Duodenal mucosa (tissue), 2 donors: Measurements from ENCODE around the gene ELAVL3.
"Not testable (repeated sequence)": the region's sequence is repeated elsewhere in the genome, so short reads cannot be mapped to it uniquely, and the experiment has no call there.

Experiments
- H3K27ac ChIP-seq: one replicate; pipeline ENCODE4 v1.7.0; 2013; ENCODE audit warnings: low read depth, low read length
- H3K27me3 ChIP-seq, 2 donors: one replicate each; pipeline ENCODE4 v1.7.0; 2013; ENCODE audit warnings: low read length in 2 of 2, control low read depth in 1 of 2; ENCODE audit not compliant: insufficient read depth in 2 of 2, control insufficient read depth in 1 of 2
- H3K36me3 ChIP-seq, 2 donors: one replicate each; pipeline ENCODE4 v1.7.0; 2013; ENCODE audit warnings: low read length in 2 of 2, control low read depth in 1 of 2; ENCODE audit not compliant: insufficient read depth in 2 of 2, control insufficient read depth in 1 of 2
- H3K4me1 ChIP-seq, 2 donors: one replicate each; pipeline ENCODE4 v1.7.0; 2013; ENCODE audit warnings: low read length in 2 of 2, control low read depth in 1 of 2; ENCODE audit not compliant: insufficient read depth in 2 of 2, control insufficient read depth in 1 of 2
- H3K4me3 ChIP-seq, 2 donors: one replicate each; pipeline ENCODE4 v1.7.0; 2013; ENCODE audit warnings: low read length in 2 of 2, low read depth in 1 of 2
- H3K9ac ChIP-seq, 2 donors: one replicate each; pipeline ENCODE4 v1.7.0; 2013; ENCODE audit warnings: low read length in 2 of 2, low read depth in 1 of 2
- H3K9me3 ChIP-seq, 2 donors: one replicate each; pipeline ENCODE4 v1.7.0; 2013; ENCODE audit warnings: low read length in 2 of 2, control low read depth in 1 of 2; ENCODE audit not compliant: control insufficient read depth in 1 of 2

The ELAVL3 gene

DNA sequence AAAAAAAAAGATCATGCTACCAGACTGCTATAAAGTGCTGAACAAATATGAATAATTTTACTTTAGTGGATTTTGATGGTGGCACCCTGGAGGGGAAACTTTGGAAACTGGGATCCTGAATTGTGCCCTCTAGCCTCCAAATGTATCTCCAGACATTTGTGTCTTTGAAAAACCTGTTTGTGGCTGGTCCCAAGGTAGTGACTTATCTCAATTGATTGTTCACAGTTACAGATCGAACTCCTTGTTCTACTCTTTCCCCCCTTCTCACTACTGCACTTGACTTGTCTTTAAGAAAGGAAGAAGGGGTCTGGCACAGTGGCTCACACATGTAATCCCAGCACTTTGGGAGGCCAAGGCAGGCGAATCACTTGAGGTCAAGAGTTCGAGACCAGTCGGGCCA is 72.3 kb downstream of the ELAVL3 start:
- Histone ChIP-seq H3K4me1 (no peaks in the 10 kb centered on the region), H3K9me3 (no peaks in the 10 kb centered on the region), H3K36me3 (no peaks in the 10 kb centered on the region), H3K9ac (no peak overlapping the region), H3K27ac (no peak overlapping the region), H3K27me3 (peaks cover 0 to 3% of the 10 kb centered on the region in 2 donors), H3K4me3 (no peak overlapping the region)

DNA sequence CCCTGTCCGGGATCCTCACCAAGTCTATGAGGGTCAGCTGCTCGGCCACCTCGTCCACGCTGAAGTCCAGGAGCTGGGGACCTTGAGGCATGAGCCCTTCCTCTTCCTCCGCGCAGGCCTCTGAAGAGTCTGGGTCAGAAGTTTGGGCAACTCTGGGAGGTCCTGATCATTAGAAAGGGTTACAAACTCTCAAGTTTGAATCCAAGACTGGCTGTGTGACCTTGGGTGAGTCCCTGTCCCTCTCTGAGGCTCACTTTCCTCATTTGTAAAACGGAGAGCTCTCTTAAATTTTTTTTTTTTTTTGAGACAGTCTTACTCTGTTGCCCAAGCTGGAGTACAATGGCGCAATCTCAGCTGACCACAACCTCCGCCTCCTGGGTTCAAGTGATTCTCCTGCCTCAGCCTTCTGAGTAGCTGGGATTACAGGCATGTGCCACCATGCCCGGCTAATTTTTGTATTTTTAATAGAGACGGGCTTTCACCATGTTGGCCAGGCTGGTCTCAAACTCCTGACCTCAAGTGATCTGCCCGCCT is 74.1 kb downstream of the ELAVL3 start:
- not testable (repeated sequence) for H3K4me3 ChIP-seq, H3K27ac ChIP-seq, H3K4me1 ChIP-seq, H3K36me3 ChIP-seq, H3K9me3 ChIP-seq, H3K27me3 ChIP-seq, H3K9ac ChIP-seq

DNA sequence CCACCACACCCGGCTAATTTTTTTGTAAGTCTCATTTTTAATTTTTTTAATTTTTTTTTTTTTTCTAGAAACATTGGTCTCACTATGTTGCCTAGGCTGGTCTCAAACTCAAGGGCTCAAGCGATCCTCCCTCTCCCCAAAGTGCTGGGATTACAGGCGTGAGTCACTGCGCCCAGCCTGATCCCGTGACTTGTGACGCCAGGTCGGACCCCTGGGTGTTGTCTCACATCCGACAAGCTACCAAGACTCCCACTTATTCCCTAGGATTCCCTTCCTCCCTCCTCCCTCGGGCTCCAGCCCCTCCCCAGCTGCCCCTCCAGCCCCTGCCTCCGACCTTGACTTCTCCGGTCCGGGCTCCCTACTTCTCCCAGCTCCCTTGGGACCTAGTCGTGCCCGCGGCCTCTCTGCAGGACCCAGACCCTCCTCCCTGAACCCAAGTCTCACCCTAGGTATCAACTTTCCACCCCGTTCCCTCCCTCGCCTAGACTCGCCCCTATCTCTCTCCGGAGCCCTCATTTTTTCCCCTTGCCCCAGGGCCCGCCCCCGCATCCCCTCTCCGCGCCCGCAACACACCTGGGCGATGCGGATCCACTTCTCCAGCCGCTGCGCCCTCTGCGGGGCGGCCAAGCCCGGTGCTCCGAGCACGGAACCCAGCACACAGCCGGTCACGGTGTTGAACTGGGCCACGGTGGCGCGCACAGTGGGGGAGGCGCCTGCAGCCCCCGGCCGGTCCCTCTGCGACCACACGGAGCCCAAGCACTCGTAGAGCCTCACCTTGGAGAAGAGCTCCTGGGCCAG is 74.8 kb downstream of the ELAVL3 start:
- Histone ChIP-seq H3K27ac (no peak overlapping the region), H3K36me3 (no peaks in the 10 kb centered on the region), H3K27me3 (no peaks in the 10 kb centered on the region), H3K4me3 (no peak overlapping the region), H3K9ac (no peak overlapping the region), H3K9me3 (no peaks in the 10 kb centered on the region), H3K4me1 (no peaks in the 10 kb centered on the region)

DNA sequence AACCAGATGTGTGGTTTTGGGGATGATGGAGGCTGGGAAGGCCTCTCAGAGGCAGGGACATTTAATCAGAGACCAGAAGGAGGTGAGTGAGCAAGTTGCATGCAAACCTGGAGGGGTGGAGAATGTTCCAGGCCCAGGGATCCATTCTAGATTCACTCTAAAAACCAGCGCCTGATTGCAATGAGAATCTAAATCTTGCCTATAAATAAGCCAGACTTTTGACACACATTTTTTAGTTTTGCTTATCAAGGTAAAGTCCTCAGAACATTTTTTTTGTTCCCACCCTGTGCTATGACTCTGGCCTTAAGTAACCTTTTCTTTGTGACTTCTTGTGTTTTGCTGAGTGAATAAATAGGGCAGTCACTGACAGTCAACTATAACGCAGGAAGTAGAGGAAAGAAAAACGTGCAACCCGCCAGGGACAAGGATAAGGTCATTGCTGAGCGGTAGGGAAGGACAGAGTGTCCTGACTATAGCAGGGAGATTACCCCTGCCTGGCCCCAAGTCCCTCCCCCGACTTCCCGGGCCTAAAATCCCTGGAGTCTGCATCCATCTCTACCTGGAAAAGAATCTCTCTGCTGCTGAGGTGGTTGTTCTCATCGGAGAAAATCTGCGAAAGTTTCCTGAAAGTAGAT is 76.1 kb downstream of the ELAVL3 start:
- Histone ChIP-seq H3K9ac (no peak overlapping the region), H3K4me1 (no peaks in the 10 kb centered on the region), H3K4me3 (no peak overlapping the region), H3K9me3 (no peaks in the 10 kb centered on the region), H3K36me3 (no peaks in the 10 kb centered on the region), H3K27me3 (no peaks in the 10 kb centered on the region), H3K27ac (no peak overlapping the region)

DNA sequence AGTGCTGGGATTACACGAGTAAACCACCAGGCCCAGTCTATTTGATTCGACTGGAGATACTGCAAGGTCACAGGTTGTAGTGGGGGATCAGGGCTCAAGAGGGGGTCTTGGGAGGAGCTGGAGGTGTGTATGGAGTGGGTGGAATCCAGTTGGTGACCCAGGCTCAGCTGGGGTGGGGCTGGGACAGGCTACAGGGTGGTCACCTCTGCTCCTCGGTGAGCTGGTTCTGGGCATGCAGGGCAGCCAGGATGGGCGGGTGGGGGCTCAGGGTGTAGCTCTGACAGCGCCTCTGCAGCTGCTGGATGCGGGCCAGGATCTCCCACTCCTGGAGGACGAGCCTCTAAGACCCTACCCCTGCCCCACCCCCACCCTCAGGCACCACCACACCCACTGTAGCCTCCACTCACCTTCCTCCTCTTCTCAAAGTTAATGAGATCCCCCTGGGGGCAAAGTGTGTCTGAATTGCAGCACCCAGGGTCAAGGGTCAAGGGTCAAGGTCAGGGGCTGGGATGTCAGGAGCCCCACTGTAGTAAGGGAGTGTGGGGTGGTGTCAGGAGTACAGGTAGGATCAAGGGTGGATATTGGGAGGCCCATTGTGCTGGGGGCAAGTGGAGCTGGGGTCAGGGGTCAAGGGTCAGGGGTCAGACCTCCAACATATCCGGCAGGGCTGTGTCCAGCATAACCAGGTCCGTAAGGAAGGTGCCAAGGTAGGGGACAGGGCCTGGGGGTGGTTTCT is 78.9 kb downstream of the ELAVL3 start:
- Histone ChIP-seq H3K36me3 (no peaks in the 10 kb centered on the region), H3K4me3 (no peak overlapping the region), H3K4me1 (no peaks in the 10 kb centered on the region), H3K27me3 (no peaks in the 10 kb centered on the region), H3K9me3 (no peaks in the 10 kb centered on the region), H3K27ac (no peak overlapping the region), H3K9ac (no peak overlapping the region)
